Activated T-cell treated with anti-CD3 and anti-CD28 coated beads, Interleukin-2, amount 50 U/mL, for 1 hour (primary cell): ENCODE results near the gene SMURF2.
A peak's percentile ranks its signal among the peaks of the same experiment; 100 is the strongest.
"Not testable (repeated sequence)": the region's sequence is repeated elsewhere in the genome, so short reads cannot be mapped to it uniquely, and the experiment has no call there.

Source experiments
- DNase-seq: peaks from one replicate; pipeline ENCODE4 v3.0.0-alpha.2; 2020

SMURF2 gene

GRCh38 chr17:64664299-64664981 is 2.3 kb upstream of the SMURF2 start:
- not testable (repeated sequence) for DNase-seq

GRCh38 chr17:64663836-64664235 is 1.7 kb upstream of the SMURF2 start:
- DNase-seq, result not testable (repeated sequence)

GRCh38 chr17:64662774-64663367 is 764 bp upstream of the SMURF2 start:
- no peak for DNase-seq

- no peak for DNase-seq
Measured at GRCh38 chr17:64661726-64661975, 456 bp downstream of the SMURF2 start.

- peak; percentile 64 for DNase-seq
Measured at GRCh38 chr17:64660978-64661725, 955 bp downstream of the SMURF2 start.

- DNase-seq, result not testable (repeated sequence)
Measured at GRCh38 chr17:64660195-64660977, 1.7 kb downstream of the SMURF2 start.

GRCh38 chr17:64658931-64659330 is 3.2 kb downstream of the SMURF2 start:
- no peak for DNase-seq

- no peak for DNase-seq
Measured at GRCh38 chr17:64657610-64658125, 4.4 kb downstream of the SMURF2 start.

GRCh38 chr17:64655704-64656103 is 6.4 kb downstream of the SMURF2 start:
- DNase-seq, result no peak

GRCh38 chr17:64653985-64654355 is 8.1 kb downstream of the SMURF2 start:
- no peak for DNase-seq

GRCh38 chr17:64653325-64653984 is 8.7 kb downstream of the SMURF2 start:
- DNase-seq, result no peak

GRCh38 chr17:64651889-64652288 is 10.2 kb downstream of the SMURF2 start:
- no peak for DNase-seq

- DNase-seq, result no peak
Measured at GRCh38 chr17:64648234-64648633, 13.9 kb downstream of the SMURF2 start.

- DNase-seq, result no peak
Measured at GRCh38 chr17:64647817-64648216, 14.3 kb downstream of the SMURF2 start.

- DNase-seq, result no peak
Measured at GRCh38 chr17:64639516-64639915, 22.6 kb downstream of the SMURF2 start.

GRCh38 chr17:64638552-64639203 is 23.4 kb downstream of the SMURF2 start:
- DNase-seq, result no peak

GRCh38 chr17:64635647-64636305 is 26.3 kb downstream of the SMURF2 start:
- DNase-seq, result no peak

GRCh38 chr17:64634218-64634617 is 27.9 kb downstream of the SMURF2 start:
- no peak for DNase-seq

- DNase-seq, result no peak
Measured at GRCh38 chr17:64632606-64633005, 29.5 kb downstream of the SMURF2 start.

- no peak for DNase-seq
Measured at GRCh38 chr17:64632194-64632593, 29.9 kb downstream of the SMURF2 start.

GRCh38 chr17:64630309-64631223 is 31.5 kb downstream of the SMURF2 start:
- DNase-seq, result no peak
